Stimulated activated memory B cell treated with anti-CD40 and anti-IgM and Interleukin-4, amounts not matched to agents 10 μg/mL and 1 μg/mL and 100 μg/mL, for 72 hours (primary cell): Measurements from ENCODE around the gene IL1RL1.

Source experiments
- ATAC-seq: fragments of 150-1000 bp; cut with Tn5 transposase; 2 replicates; pipeline ENCODE4 v1.10.0; 2021
- H3K27ac Mint-ChIP-seq: one replicate; pipeline ENCODE4 v1.8.0; 2022; ENCODE audit warnings: mild to moderate bottlenecking, mixed read lengths
- H3K27me3 Mint-ChIP-seq: one replicate; pipeline ENCODE4 v1.8.0; 2022; ENCODE audit warnings: mixed read lengths
- H3K36me3 Mint-ChIP-seq: one replicate; pipeline ENCODE4 v1.8.0; 2022; ENCODE audit warnings: mixed read lengths
- H3K4me1 Mint-ChIP-seq: one replicate; pipeline ENCODE4 v1.8.0; 2022; ENCODE audit warnings: mixed read lengths
- H3K4me3 Mint-ChIP-seq: one replicate; pipeline ENCODE4 v1.8.0; 2022; ENCODE audit warnings: mild to moderate bottlenecking, moderate library complexity, mixed read lengths
- H3K9me3 Mint-ChIP-seq: one replicate; pipeline ENCODE4 v1.8.0; 2022; ENCODE audit warnings: mixed read lengths

IL1RL1 gene

GRCh38 chr2:102310964-102311640, at the start of gene IL1RL1:
Gene IL1RL1, plus strand, starts transcription at chr2:102311563. Its CDS starts 26,702 bp downstream, at chr2:102338265.
- ATAC-seq: no peak

GRCh38 chr2:102262216-102263129, 48.9 kb upstream of the IL1RL1 start:
- Mint-ChIP-seq H3K27ac (no peak overlapping the region), H3K9me3 (no peaks in the 10 kb centered on the region), H3K4me3 (no peak overlapping the region), H3K4me1 (no peaks in the 10 kb centered on the region), H3K27me3 (no peaks in the 10 kb centered on the region), H3K36me3 (no peaks in the 10 kb centered on the region)
- no peak for ATAC-seq

More at GRCh38 chr2:102310964-102311640, at the start of gene IL1RL1:
- Mint-ChIP-seq H3K27me3 (peaks cover 35% of the 10 kb centered on the region), H3K9me3 (no peaks in the 10 kb centered on the region), H3K4me1 (no peaks in the 10 kb centered on the region), H3K27ac (no peak within 1 kb of the TSS), H3K4me3 (no peak within 1 kb of the TSS), H3K36me3 (no peaks in the 10 kb centered on the region)

- H3K9me3 Mint-ChIP-seq: no peaks in the 10 kb centered on the region
- no peaks in the 10 kb centered on the region for H3K4me1 Mint-ChIP-seq
- no peak overlapping the region for H3K27ac Mint-ChIP-seq
- no peaks in the 10 kb centered on the region for H3K36me3 Mint-ChIP-seq
- H3K27me3 Mint-ChIP-seq: no peaks in the 10 kb centered on the region
- ATAC-seq: no peak
- H3K4me3 Mint-ChIP-seq: no peak overlapping the region
Observed at GRCh38 chr2:102264952-102265351, 46.4 kb upstream of the IL1RL1 start.

- Mint-ChIP-seq H3K4me3 (no peak overlapping the region), H3K36me3 (no peaks in the 10 kb centered on the region), H3K4me1 (no peaks in the 10 kb centered on the region), H3K27ac (no peak overlapping the region), H3K27me3 (no peaks in the 10 kb centered on the region), H3K9me3 (no peaks in the 10 kb centered on the region)
- ATAC-seq: no peak
Observed at GRCh38 chr2:102266204-102266603, 45.2 kb upstream of the IL1RL1 start.

- Mint-ChIP-seq H3K27ac (no peak overlapping the region), H3K4me3 (no peak overlapping the region), H3K9me3 (no peaks in the 10 kb centered on the region), H3K27me3 (no peaks in the 10 kb centered on the region), H3K4me1 (peaks cover 6% of the 10 kb centered on the region), H3K36me3 (no peaks in the 10 kb centered on the region)
- no peak for ATAC-seq
Observed at GRCh38 chr2:102267774-102268173, 43.6 kb upstream of the IL1RL1 start.

- ATAC-seq: no peak
- Mint-ChIP-seq H3K4me1 (peaks cover 6% of the 10 kb centered on the region), H3K9me3 (no peaks in the 10 kb centered on the region), H3K27ac (no peak overlapping the region), H3K27me3 (no peaks in the 10 kb centered on the region), H3K36me3 (no peaks in the 10 kb centered on the region), H3K4me3 (no peak overlapping the region)
Observed at GRCh38 chr2:102268510-102269199, 42.7 kb upstream of the IL1RL1 start.

- Mint-ChIP-seq H3K27me3 (no peaks in the 10 kb centered on the region), H3K27ac (no peak overlapping the region), H3K9me3 (no peaks in the 10 kb centered on the region), H3K36me3 (no peaks in the 10 kb centered on the region), H3K4me1 (peaks cover 6% of the 10 kb centered on the region), H3K4me3 (no peak overlapping the region)
- ATAC-seq: no peak
Observed at GRCh38 chr2:102269200-102269524, 42.2 kb upstream of the IL1RL1 start.

- Mint-ChIP-seq H3K27me3 (peaks cover 17% of the 10 kb centered on the region), H3K9me3 (peaks cover 5% of the 10 kb centered on the region), H3K4me3 (no peak overlapping the region), H3K36me3 (no peaks in the 10 kb centered on the region), H3K4me1 (peaks cover 6% of the 10 kb centered on the region), H3K27ac (no peak overlapping the region)
- no peak for ATAC-seq
Observed at GRCh38 chr2:102271844-102272243, 39.5 kb upstream of the IL1RL1 start.

- Mint-ChIP-seq H3K36me3 (no peaks in the 10 kb centered on the region), H3K27me3 (peaks cover 31% of the 10 kb centered on the region), H3K9me3 (peaks cover 5% of the 10 kb centered on the region), H3K27ac (no peak overlapping the region), H3K4me3 (no peak overlapping the region), H3K4me1 (peaks cover 6% of the 10 kb centered on the region)
- ATAC-seq: no peak
Observed at GRCh38 chr2:102273619-102274211, 37.6 kb upstream of the IL1RL1 start.

GRCh38 chr2:102276549-102277201, 34.7 kb upstream of the IL1RL1 start:
- Mint-ChIP-seq H3K27ac (no peak overlapping the region), H3K4me3 (no peak overlapping the region), H3K4me1 (peaks cover 6% of the 10 kb centered on the region), H3K27me3 (peaks cover 31% of the 10 kb centered on the region), H3K36me3 (no peaks in the 10 kb centered on the region), H3K9me3 (peaks cover 5% of the 10 kb centered on the region)
- no peak for ATAC-seq

- Mint-ChIP-seq H3K4me1 (peaks cover under 1% of the 10 kb centered on the region), H3K36me3 (no peaks in the 10 kb centered on the region), H3K27ac (no peak overlapping the region), H3K4me3 (no peak overlapping the region), H3K9me3 (peaks cover 5% of the 10 kb centered on the region), H3K27me3 (peaks cover 31% of the 10 kb centered on the region)
- no peak for ATAC-seq
Observed at GRCh38 chr2:102277202-102277700, 34.1 kb upstream of the IL1RL1 start.

- no peaks in the 10 kb centered on the region for H3K4me1 Mint-ChIP-seq
- peaks cover 31% of the 10 kb centered on the region for H3K27me3 Mint-ChIP-seq
- H3K36me3 Mint-ChIP-seq: no peaks in the 10 kb centered on the region
- peaks cover 5% of the 10 kb centered on the region for H3K9me3 Mint-ChIP-seq
- H3K27ac Mint-ChIP-seq: no peak overlapping the region
- H3K4me3 Mint-ChIP-seq: no peak overlapping the region
- ATAC-seq: no peak
Observed at GRCh38 chr2:102278720-102279390, 32.5 kb upstream of the IL1RL1 start.

- no peaks in the 10 kb centered on the region for H3K4me1 Mint-ChIP-seq
- H3K9me3 Mint-ChIP-seq: peaks cover 5% of the 10 kb centered on the region
- H3K4me3 Mint-ChIP-seq: no peak overlapping the region
- H3K36me3 Mint-ChIP-seq: no peaks in the 10 kb centered on the region
- ATAC-seq: no peak
- peaks cover 31% of the 10 kb centered on the region for H3K27me3 Mint-ChIP-seq
- H3K27ac Mint-ChIP-seq: no peak overlapping the region
Observed at GRCh38 chr2:102279391-102279735, 32.0 kb upstream of the IL1RL1 start.

GRCh38 chr2:102282678-102283091, 28.7 kb upstream of the IL1RL1 start:
- no peak for ATAC-seq
- Mint-ChIP-seq H3K27ac (no peak overlapping the region), H3K36me3 (no peaks in the 10 kb centered on the region), H3K9me3 (no peaks in the 10 kb centered on the region), H3K4me1 (no peaks in the 10 kb centered on the region), H3K27me3 (peaks cover 5% of the 10 kb centered on the region), H3K4me3 (no peak overlapping the region)
